ENCODE results near the gene PIK3CD. TPM values are rescaled to one million over a fixed set of nuclear protein-coding genes. Genes with fewer than 3 reads are reported as not detected.
A peak's percentile ranks its signal among the peaks of the same experiment; 100 is the strongest.

PIK3CD gene
- total and polyA plus RNA-seq, 2 of the 8 experiments (the other 6 are each of a cell fraction or from before 2014, with no cell fraction given) = 20.6 to 24.1 TPM

- peak; percentile 50; the same call in 1 of the 2 replicates for TF ChIP-seq MAX (IDR thresholded peaks at IDR 0.05)
- TF ChIP-seq RAD21 (IDR thresholded peaks at IDR 0.05 in 1 of 2, conservative IDR thresholded peaks at IDR 0.05 in 1 of 2; ENCODE audit: low read depth in 2 of 2, low read length in 2 of 2) = peak; percentile 49 to 62
- TF ChIP-seq JUND (IDR thresholded peaks at IDR 0.05; ENCODE audit: low read length) = no peak
- peak; percentile 52 for TF ChIP-seq E2F6 (IDR thresholded peaks at IDR 0.05)
- TF ChIP-seq TAF7 (optimal IDR thresholded peaks at IDR 0.05; ENCODE audit: borderline replicate concordance, low read depth, low read length) = no peak
- no peak for TF ChIP-seq ZNF274 (IDR thresholded peaks at IDR 0.05; ENCODE audit: borderline replicate concordance, extremely low read depth, low read length)
- TF ChIP-seq SUZ12 (IDR thresholded peaks at IDR 0.05; ENCODE audit: low read length) = no peak
- no peak for TF ChIP-seq RNF2 (IDR thresholded peaks at IDR 0.05; ENCODE audit: borderline replicate concordance, low read depth, low read length, missing control alignments, poor library complexity, severe bottlenecking)
- TF ChIP-seq YY1 (IDR thresholded peaks at IDR 0.05; ENCODE audit: low read depth, low read length) = no peak
- TF ChIP-seq CTCF (IDR thresholded peaks at IDR 0.05; ENCODE audit: control extremely low read depth in 1 of 3, insufficient read depth in 1 of 3, low read depth in 1 of 3, low read length in 3 of 3) = peak in 2 of 3 experiments; percentile 90 to 92; a peak in 3 of 4 replicates
- no peak for TF ChIP-seq HDAC6 (IDR thresholded peaks at IDR 0.05; ENCODE audit: low read depth, low read length)
- no peak for TF ChIP-seq RBBP5 (IDR thresholded peaks at IDR 0.05; ENCODE audit: borderline replicate concordance, low read depth, low read length)
Observed at GRCh38 chr1:9721606-9722377, 70.3 kb downstream of the PIK3CD start (continued).

Data from H1 (cell line).